ENCODE results near the gene MFN1.

Gene MFN1

GRCh38 chr3:179348325-179349013 lies 960 bp downstream of the MFN1 start:
- peak; percentile 79 for DNase-seq (ENCODE audit: low spot score)

- no peak for DNase-seq (ENCODE audit: low spot score)
These were observed 8.5 kb downstream of the MFN1 start for GRCh38 chr3:179355996-179356395.

- no peak for DNase-seq (ENCODE audit: low spot score)
These were observed 15.8 kb downstream of the MFN1 start for GRCh38 chr3:179363332-179363731.

DNA sequence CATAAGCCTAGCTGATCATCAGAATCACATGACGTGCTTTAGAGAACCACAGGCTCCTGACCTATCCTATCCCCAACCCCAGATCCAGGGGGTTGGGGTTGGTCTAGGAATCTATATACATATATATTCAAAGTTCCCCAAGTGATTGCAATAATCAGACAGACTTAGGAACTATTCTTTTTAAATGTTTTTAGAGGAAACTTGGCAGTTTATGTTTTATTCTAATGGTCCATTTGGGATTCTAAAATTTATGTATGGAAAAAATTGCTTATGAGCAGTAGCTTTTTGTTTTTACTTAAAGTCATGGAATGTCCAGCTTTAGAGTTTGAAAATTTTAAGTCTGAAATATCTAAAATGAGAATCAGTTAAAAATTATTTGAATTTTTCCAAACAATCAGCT lies 22.1 kb downstream of the MFN1 start:
- no peak for DNase-seq (ENCODE audit: low spot score)

DNA sequence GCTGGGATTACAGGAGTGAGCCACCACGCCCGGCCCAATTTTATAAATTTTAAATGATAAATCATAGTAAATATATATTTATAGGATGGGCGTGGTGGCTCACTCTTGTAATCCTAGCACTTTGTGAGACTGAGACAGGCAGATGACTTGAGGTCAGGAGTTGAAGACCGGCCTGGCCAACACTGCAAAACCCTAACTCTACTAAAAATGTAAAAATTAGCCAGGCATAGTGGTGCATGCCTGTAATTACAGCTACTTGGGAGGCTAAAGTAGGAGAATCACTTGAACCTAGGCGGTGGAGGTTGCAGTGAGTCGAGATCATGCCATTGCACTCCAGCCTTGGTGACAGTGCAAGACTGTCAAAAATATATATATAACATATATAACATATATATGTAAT lies 26.4 kb downstream of the MFN1 start:
- no peak for DNase-seq (ENCODE audit: low spot score)

- DNase-seq (ENCODE audit: low spot score), result no peak
These were observed 27.8 kb downstream of the MFN1 start for GRCh38 chr3:179375091-179375999.

DNA sequence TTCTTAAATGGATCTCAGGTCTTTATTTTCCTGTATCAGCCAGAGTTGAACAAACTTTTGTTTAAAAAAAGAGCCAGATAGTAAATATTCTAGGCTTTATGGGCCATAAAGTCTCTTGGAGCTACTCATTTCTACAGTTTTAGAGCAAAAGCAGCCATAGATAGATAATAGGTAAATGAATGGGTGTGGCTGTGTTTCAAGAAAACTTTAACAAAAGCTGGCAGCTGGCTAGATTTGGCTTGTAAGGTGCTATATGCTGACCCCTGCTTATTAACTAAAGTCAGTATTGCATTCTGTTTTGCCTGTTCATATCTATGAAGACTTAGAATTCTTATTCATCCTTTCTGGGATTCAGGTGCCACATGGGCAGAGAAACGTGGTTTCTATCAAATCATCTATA lies 29.0 kb downstream of the MFN1 start:
- no peak for DNase-seq (ENCODE audit: low spot score)

DNA sequence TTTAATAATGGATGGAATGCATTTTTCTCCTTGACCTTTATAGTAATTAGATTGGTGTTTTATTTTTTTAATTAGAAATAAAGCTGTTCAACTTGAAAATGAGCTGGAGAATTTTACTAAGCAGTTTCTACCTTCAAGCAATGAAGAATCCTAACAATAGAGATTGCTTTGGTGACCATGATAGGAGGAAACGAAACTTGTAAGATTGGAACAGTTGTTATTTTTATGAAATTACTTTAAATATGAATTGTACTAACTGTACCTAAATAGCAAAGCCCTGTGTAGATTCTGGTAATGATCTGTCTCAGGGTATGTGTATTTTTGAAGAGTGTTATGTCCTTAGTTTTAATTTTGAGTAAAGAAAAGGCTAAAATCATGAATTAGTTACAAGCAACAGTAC lies 44.4 kb downstream of the MFN1 start:
- no peak for DNase-seq (ENCODE audit: low spot score)

DNA sequence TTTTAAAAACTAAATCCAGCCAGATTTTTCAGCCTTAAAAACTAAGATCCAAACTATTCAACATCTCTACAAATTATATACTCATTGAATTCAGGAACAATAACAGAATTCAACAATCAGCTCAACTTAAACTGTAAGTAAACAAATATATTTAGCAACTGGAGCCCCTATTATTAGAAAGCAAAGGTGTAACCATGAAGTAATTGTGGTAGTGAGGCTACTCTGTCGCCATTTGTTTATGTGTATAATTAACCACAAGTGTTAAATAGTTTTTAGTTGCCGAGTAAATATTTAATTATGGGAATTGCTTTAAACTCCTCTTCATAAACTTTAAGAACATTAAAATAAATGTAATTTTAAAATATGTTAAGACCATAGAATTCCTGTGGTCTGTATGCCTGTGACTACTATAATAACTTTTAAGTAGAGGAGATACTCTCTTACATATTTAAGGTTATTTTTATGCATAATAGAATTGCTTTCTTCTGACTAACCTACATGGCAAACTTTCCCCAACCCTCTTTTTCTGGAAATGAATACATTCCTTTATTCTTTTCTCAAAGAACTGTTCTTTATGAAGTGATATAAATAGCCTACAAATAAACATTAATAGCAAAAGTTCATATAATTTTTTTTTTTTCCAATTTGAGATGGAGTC lies 51.2 kb downstream of the MFN1 start:
- DNase-seq (ENCODE audit: low spot score), result no peak

DNA sequence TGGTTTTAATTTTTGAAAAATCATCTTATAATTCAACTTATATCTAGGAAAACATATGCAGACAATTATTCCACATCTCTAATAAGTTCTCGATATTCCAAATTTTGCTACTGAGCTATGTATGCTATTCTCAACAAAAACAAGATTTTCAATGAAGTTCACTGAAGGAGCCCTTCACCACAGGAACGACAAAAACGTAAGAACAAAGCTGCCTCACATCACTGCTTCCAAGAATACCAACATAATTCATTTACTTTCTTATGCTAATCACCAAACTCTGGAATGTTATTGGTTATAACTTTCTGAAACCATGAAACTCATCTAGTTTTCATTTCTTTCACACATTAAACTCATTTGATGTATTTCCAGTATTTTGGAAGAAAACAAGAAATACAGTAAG lies 54.1 kb downstream of the MFN1 start:
- DNase-seq (ENCODE audit: low spot score), result no peak

DNA sequence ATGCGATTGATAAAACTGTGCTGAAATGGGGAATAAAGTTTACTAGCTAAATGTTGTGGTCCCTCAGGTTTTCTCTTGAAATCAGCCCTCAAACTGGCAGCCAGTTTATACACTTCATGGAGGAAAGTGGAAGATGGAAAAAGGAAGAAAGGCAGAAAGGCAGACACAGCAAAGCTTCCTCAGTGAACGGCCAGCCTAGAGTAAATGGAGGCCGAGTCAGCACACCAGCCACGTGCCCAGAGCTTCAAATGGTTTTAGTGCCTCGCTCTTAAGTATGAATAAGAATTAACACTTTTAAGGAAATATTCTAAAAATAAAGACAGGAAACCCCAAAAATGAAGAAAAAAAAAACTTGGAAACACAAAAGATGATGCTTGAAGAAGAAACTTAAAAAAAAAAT lies 55.5 kb downstream of the MFN1 start:
- no peak for DNase-seq (ENCODE audit: low spot score)

- DNase-seq (ENCODE audit: low spot score), result no peak
These were observed 56.8 kb downstream of the MFN1 start for GRCh38 chr3:179404307-179404706.

- DNase-seq (ENCODE audit: low spot score), result no peak
These were observed 62.8 kb downstream of the MFN1 start for GRCh38 chr3:179410331-179410730.

GRCh38 chr3:179410999-179411398 lies 63.5 kb downstream of the MFN1 start:
- DNase-seq (ENCODE audit: low spot score), result no peak

GRCh38 chr3:179414804-179415203 lies 67.3 kb downstream of the MFN1 start:
- DNase-seq (ENCODE audit: low spot score), result no peak

DNA sequence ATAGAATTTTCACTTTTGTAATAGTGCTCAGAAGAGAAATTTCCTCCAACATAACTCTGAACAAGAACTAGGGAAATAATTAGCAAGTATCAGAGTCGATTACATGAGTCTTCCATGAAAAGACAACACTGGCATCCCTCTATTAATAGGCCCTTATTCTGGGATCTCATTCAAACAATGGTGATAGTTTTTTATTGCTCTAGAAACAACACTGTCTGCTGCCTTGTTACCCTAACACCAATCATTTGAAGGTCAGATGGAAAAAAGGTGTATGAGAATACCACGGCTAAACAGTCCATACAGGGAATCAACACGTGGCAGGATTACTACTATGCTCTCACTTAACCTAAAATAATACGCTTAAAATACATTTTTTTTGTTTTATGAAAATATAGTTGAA lies 67.9 kb downstream of the MFN1 start:
- no peak for DNase-seq (ENCODE audit: low spot score)

- DNase-seq (ENCODE audit: low spot score), result no peak
These were observed 69.2 kb downstream of the MFN1 start for GRCh38 chr3:179416681-179417080.

DNA sequence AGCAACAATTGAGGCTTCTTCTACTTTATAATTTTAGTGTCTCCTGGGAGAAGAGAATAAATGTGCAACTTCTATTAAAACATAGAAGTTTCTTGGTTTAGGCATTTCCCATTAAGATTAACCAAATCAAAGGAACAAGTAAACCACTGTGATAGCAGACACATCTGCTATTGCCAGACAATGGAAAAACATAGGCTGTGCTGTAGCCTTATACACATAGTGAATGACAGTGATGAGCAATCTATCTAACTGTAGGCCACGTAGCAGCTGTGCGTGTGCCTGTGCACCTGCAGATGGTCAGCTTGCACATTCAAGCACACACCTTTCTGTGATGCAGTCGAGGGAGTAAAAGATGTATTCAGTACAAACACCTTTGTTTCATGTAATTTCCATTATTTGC lies 71.1 kb downstream of the MFN1 start:
- no peak for DNase-seq (ENCODE audit: low spot score)

DNA sequence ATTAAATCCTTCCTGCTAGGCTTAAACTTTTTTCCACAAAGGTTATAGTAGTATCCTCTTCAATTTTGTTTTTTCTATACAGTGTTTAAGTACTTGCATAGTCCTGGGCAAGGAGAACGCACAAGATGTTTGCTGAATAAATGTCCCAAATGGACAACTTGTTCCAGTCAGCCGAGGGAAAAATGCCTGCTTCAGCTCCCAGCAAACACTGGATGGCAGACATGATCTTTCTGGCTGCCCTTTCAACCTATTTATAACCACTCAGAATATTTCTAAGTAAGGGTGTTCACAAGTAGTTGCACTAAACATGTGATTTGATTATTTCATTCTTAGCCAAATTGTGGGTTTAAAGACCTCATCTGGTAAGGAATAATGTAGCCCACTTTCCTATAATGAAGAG lies 74.0 kb downstream of the MFN1 start:
- DNase-seq (ENCODE audit: low spot score), result no peak

- no peak for DNase-seq (ENCODE audit: low spot score)
These were observed 77.6 kb downstream of the MFN1 start for GRCh38 chr3:179425075-179425474.

DNA sequence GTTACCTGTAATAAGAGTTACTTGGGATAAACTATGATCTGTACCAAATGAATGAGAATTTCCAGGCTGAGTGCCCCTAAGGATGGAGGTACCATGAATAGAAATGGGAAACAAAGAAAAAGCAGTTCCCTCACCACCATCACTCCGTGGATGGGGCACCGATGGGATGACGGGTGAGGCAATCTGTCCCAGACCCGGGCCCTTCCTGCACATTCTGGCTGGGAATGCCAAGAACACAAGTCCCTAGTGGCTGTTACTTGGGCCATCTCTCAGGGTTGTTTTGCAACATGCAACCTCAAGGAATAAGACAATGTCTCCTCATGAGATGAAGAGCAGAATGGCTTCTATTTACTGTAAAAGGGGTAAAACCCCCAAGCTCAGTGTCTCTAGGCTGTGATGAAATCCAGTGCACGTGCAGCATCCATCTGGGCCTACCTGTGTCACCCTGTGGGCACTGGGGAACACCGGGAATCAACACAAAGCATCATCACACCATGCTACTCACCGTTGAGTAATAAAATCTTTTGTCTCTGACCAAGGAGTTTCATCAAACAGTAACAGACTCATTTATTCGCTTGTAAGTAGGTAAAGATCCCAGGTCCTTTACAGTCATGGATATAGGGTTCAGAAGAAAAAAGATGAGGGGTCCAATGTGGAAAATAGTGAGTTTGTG lies 81.5 kb downstream of the MFN1 start:
- DNase-seq (ENCODE audit: low spot score), result no peak

DNA sequence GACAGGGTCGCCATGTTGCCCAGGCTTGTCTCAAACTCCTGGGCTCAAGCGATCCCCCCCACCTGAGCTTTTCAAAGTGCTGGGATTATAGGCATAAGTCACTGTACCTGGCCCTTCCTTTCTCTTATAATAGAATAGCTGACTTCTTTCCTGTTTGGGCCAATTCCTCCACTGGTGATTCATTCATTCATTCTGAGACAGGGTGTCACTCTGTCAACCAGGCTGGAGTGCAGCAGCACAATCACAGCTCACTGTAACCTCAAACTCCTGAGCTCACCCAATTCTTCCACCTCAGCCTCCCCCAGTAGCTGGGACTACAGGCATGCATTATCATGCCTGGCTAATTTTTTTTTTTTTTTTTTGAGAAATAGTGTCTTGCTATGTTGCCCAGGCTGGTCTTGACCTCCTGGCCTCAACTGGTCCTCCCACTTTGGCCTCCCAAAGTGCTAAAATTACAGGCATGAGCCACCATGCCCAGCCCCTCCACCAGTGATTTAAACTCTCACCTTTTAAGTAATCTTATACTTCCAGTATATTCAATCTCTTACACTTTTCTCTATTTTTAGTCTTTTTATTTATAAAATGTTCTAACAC lies 82.9 kb downstream of the MFN1 start:
- DNase-seq (ENCODE audit: low spot score), result no peak

Data from germinal center (tissue), 1 donor.